IMR-90 (cell line): ENCODE data around the gene OXSM. TPM values are rescaled to one million over a fixed set of nuclear protein-coding genes. Genes with fewer than 3 reads are reported as not detected.

ENCODE experiments used
- ATAC-seq: fragments of 200-7000 bp; cut with Tn5 transposase; 2 replicates; pipeline ENCODE4 v1.9.1; 2020; ENCODE audit warnings: low read depth, mild to moderate bottlenecking, moderate library complexity
- BruUV-seq: library from RNA; stranded (reverse); fragments of 400-500 nt; replicated peaks from 2 replicates; lab custom pipeline; 2021; lab: Mats Ljungman, UMichigan
- CTCF ChIA-PET: fragments of 300-600 bp; formaldehyde crosslinking; extraction: SDS; loops from one replicate; lab custom pipeline; 2021; ENCODE audit warnings: antibody characterized with exemption; lab: Yijun Ruan, JAX
- POLR2A ChIA-PET: fragments of 300-600 bp; sonication (Branson Sonifier 250); formaldehyde crosslinking; loops from one replicate; lab custom pipeline; 2022; ENCODE audit warnings: antibody characterized with exemption; ENCODE audit not compliant: unreplicated experiment; lab: Charles Lee
- DNase-seq: peaks from one replicate; pipeline ENCODE4 v3.0.0; 2013
- H2AFZ ChIP-seq: replicated peaks from 2 replicates; pipeline ENCODE3; 2013; ENCODE audit warnings: low read length, mild to moderate bottlenecking; ENCODE audit not compliant: poor library complexity
- H2AK5ac ChIP-seq: 2 replicates; pipeline ENCODE4 v1.6.1; 2013; ENCODE audit warnings: low read depth, low read length, inconsistent platforms
- H2AK9ac ChIP-seq: replicated peaks from 2 replicates; pipeline ENCODE3; 2013; ENCODE audit warnings: mild to moderate bottlenecking, low read depth, low read length, moderate library complexity; ENCODE audit not compliant: poor library complexity
- H2BK120ac ChIP-seq: 2 replicates; pipeline ENCODE4 v1.6.1; 2013; ENCODE audit warnings: low read depth, low read length, inconsistent platforms
- H2BK15ac ChIP-seq: 3 replicates; pipeline ENCODE4 v1.6.1; 2013; ENCODE audit warnings: low read depth, low read length, inconsistent platforms
- H2BK20ac ChIP-seq: 2 replicates; pipeline ENCODE4 v1.6.1; 2013; ENCODE audit warnings: low read depth, mild to moderate bottlenecking, inconsistent platforms, low read length, moderate library complexity
- H2BK5ac ChIP-seq: 2 replicates; pipeline ENCODE4 v1.6.1; 2013; ENCODE audit warnings: mild to moderate bottlenecking, low read depth, low read length, inconsistent platforms; ENCODE audit not compliant: poor library complexity, severe bottlenecking
- H3K14ac ChIP-seq: replicated peaks from 2 replicates; pipeline ENCODE4 v1.6.1; 2013; ENCODE audit warnings: low read depth, low read length, inconsistent platforms
- H3K18ac ChIP-seq: 2 replicates; pipeline ENCODE4 v1.6.1; 2013; ENCODE audit warnings: low read depth, low read length, control low read depth
- H3K23ac ChIP-seq: 2 replicates; pipeline ENCODE4 v1.6.1; 2013; ENCODE audit warnings: low read depth, low read length, inconsistent platforms
- H3K27ac ChIP-seq: 2 replicates; pipeline ENCODE4 v1.5.1; 2013; ENCODE audit warnings: mild to moderate bottlenecking, control low read depth, low read length; ENCODE audit not compliant: insufficient read depth
- H3K27me3 ChIP-seq: 2 replicates; pipeline ENCODE4 v1.6.1; 2013; ENCODE audit warnings: low read length; ENCODE audit not compliant: control insufficient read depth, insufficient read depth
- H3K36me3 ChIP-seq: 2 replicates; pipeline ENCODE4 v1.6.1; 2013; ENCODE audit warnings: low read length, mixed read lengths; ENCODE audit not compliant: control insufficient read depth, insufficient read depth
- H3K4ac ChIP-seq: 2 replicates; pipeline ENCODE4 v1.6.1; 2013; ENCODE audit warnings: low read depth, low read length, inconsistent platforms
- H3K4me1 ChIP-seq: 2 replicates; pipeline ENCODE4 v1.6.1; 2013; ENCODE audit warnings: low read length, mixed read lengths; ENCODE audit not compliant: control insufficient read depth, insufficient read depth
- H3K4me2 ChIP-seq: 2 replicates; pipeline ENCODE4 v1.6.1; 2013; ENCODE audit warnings: low read depth, mild to moderate bottlenecking, control low read depth, low read length, moderate library complexity
- H3K4me3 ChIP-seq: 2 replicates; pipeline ENCODE4 v1.5.1; 2013; ENCODE audit warnings: low read depth, mild to moderate bottlenecking, control low read depth, low read length, moderate library complexity; ENCODE audit not compliant: insufficient read depth
- H3K56ac ChIP-seq: 2 replicates; pipeline ENCODE4 v1.6.1; 2013; ENCODE audit warnings: low read length, inconsistent platforms; ENCODE audit not compliant: insufficient read depth; ENCODE audit errors: extremely low read depth
- H3K79me1 ChIP-seq, 2 experiments: 2 replicates each; pipeline ENCODE4 v1.6.1; 2013; ENCODE audit warnings: low read length in 2 of 2, inconsistent platforms in 1 of 2, low read depth in 1 of 2
- H3K9ac ChIP-seq: 2 replicates; pipeline ENCODE4 v1.6.1; 2013; ENCODE audit warnings: low read depth, low read length, control low read depth
- H3K9me1 ChIP-seq: 2 replicates; pipeline ENCODE4 v1.6.1; 2013; ENCODE audit warnings: low read length, inconsistent platforms; ENCODE audit not compliant: insufficient read depth
- H3K9me3 ChIP-seq: 2 replicates; pipeline ENCODE4 v1.6.1; 2013; ENCODE audit warnings: low read length; ENCODE audit not compliant: control insufficient read depth, insufficient read depth
- H4K20me1 ChIP-seq: 2 replicates; pipeline ENCODE4 v1.6.1; 2013; ENCODE audit warnings: low read length, inconsistent platforms; ENCODE audit not compliant: insufficient read depth
- H4K5ac ChIP-seq: 2 replicates; pipeline ENCODE4 v1.6.1; 2013; ENCODE audit warnings: mild to moderate bottlenecking, low read depth, low read length, control low read depth
- H4K8ac ChIP-seq, 2 experiments: 2 replicates each; pipeline ENCODE4 v1.6.1; 2013; ENCODE audit warnings: low read depth in 2 of 2, low read length in 2 of 2, control low read depth in 1 of 2, inconsistent platforms in 1 of 2
- H4K91ac ChIP-seq: 2 replicates; pipeline ENCODE4 v1.6.1; 2013; ENCODE audit warnings: low read depth, low read length, inconsistent platforms; ENCODE audit not compliant: insufficient read depth
- CEBPB ChIP-seq: IDR thresholded peaks from 2 replicates; pipeline ENCODE4 v1.6.1; 2012; ENCODE audit warnings: low read depth, low read length, improper control_type of control experiment
- MXI1 ChIP-seq: IDR thresholded peaks from 2 replicates; pipeline ENCODE4 v1.6.1; 2012; ENCODE audit warnings: low read depth, mild to moderate bottlenecking, low read length, moderate library complexity, borderline replicate concordance
- WGBS, 2 experiments: methylation state at CpG; one replicate each; pipeline versions ENCODE4 v1.1.5 to v1.1.7; 2013; ENCODE audit warnings: missing lambda C conversion rate in 2 of 2; ENCODE audit not compliant: insufficient read length in 1 of 2; ENCODE audit errors: extremely low coverage in 2 of 2; 5-methylcytosine and 5-hydroxymethylcytosine counted together
- dilution Hi-C: fragments of 300-500 bp; cut with HindIII; formaldehyde crosslinking; loops from one replicate; pipeline ENCODE4 v1.14.3; 2018; ENCODE audit warnings: low sequenced_read_pairs; ENCODE audit not compliant: unreplicated experiment
- in situ Hi-C: fragments of 300-500 bp; cut with MboI; formaldehyde crosslinking; loops from 3 replicates; pipeline ENCODE4 v1.14.3; 2019; ENCODE audit warnings: low sequenced_read_pairs, inconsistent platforms, mixed read lengths
- intact Hi-C: fragments of 100-400 bp; cut with micrococcal nuclease; formaldehyde crosslinking; loops from 2 replicates; pipeline ENCODE4 v1.10.0; 2022
- polyA plus RNA-seq, 3 experiments: library from polyadenylated mRNA; depleted of rRNA; stranded (reverse); fragments of >200 nt; gene quantifications; 2 replicates each; pipeline ENCODE4 v1.2.3, GENCODE V29; 2012; ENCODE audit warnings: low replicate concordance in 1 of 3
- total RNA-seq: library from RNA; depleted of rRNA; stranded (reverse); fragments of >200 nt; gene quantifications from 2 replicates; pipeline ENCODE4 v1.2.3, GENCODE V29; 2012
- TF ChIP-seq, protein P1 (sequence below): fragments of 150-350 bp; IDR thresholded peaks from 2 replicates; pipeline ENCODE4 v1.6.1; 2016; ENCODE audit warnings: low read depth, mild to moderate bottlenecking, low read length, moderate library complexity, borderline replicate concordance

The OXSM gene
- total and polyA plus RNA-seq, 2 of the 4 experiments (the other 2 are of a cell fraction), result 11.4 to 15.4 TPM

DNA sequence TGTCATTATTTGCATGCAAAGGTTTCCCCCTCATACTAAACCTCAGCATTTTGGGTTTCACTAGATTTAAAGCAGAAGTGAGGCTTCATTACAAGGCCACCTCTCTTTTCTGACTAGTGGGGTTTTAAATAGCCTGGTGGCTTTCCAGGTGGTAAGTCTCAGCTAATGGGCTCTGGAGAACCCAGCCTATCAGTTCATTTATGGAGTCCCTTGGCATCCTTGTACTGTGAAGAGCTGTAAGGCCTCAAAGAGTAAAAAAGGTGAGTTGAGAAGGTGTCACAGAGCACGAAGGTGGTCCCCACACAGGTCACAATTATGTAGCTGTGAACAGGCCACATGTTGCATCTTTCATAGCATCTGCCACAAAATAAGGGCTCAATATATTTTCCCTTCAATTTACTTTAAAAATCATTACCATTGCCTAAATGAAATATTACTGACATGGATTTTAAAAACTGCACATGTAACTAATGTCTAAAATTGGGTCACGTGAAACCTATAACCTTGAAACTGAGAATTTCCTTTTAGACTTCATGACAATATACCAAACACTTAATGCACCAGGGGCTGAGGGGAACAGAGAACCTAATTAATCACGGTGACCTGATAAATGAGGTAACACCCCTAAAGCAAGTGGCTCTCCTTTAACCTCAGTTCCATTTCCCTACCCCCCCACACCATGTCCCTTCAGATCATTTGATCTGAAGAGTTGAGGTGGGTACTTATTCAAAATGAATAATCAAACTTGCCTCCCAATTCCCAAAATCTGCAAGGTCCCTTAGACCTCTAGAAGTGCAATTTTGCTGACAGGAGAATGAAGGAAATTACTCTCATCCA lies 7.9 kb upstream of the OXSM start (continued):
- TF ChIP-seq, protein P1, sequence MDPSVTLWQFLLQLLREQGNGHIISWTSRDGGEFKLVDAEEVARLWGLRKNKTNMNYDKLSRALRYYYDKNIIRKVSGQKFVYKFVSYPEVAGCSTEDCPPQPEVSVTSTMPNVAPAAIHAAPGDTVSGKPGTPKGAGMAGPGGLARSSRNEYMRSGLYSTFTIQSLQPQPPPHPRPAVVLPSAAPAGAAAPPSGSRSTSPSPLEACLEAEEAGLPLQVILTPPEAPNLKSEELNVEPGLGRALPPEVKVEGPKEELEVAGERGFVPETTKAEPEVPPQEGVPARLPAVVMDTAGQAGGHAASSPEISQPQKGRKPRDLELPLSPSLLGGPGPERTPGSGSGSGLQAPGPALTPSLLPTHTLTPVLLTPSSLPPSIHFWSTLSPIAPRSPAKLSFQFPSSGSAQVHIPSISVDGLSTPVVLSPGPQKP, result no peak

DNA sequence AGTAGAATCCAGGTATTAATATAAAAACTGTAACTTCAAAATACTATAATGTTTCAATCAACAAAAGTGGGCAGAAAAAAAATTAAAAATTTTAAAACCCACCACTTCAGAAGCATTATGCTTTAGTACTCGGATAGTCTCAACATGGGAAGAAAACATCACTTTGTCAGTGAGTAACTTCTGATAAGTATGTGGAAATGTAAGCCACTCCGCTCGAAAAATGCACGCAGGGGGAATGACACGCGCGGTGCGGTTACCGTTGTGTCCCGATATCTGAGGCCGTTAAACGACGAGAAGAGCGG lies 7.3 kb upstream of the OXSM start:
- Histone ChIP-seq H2AK9ac (no peak overlapping the region), H3K23ac (peak overlapping the region; percentile 76), H2AK5ac (no peak overlapping the region), H4K91ac (no peak overlapping the region), H2BK5ac (peak overlapping the region; percentile 7), H4K20me1 (no peaks in the 10 kb centered on the region), H3K9ac (peak overlapping the region; percentile 82), H3K27me3 (no peaks in the 10 kb centered on the region), H3K79me1 (peaks cover 22 to 26% of the 10 kb centered on the region in 2 experiments), H4K8ac (peak overlapping the region; percentile 1 to 41; a peak in 2 of 4 replicates), H3K4me3 (peak overlapping the region; percentile 85), H2AFZ (peak overlapping the region; percentile 98), H3K4me1 (peaks cover 2% of the 10 kb centered on the region; the same call in 1 of the 2 replicates), H3K18ac (no peak overlapping the region), H3K9me3 (no peaks in the 10 kb centered on the region), H3K4ac (peak overlapping the region; percentile 85), H3K9me1 (no peaks in the 10 kb centered on the region; the same call in 1 of the 2 replicates), H2BK15ac (no peak overlapping the region), H3K36me3 (peaks cover 1% of the 10 kb centered on the region; the same call in 1 of the 2 replicates), H3K4me2 (peak overlapping the region; percentile 81), H3K27ac (peak overlapping the region; percentile 72), H2BK20ac (no peak overlapping the region), H3K56ac (peak overlapping the region; percentile 52; the same call in 1 of the 2 replicates), H2BK120ac (no peak overlapping the region), H3K14ac (peak overlapping the region; percentile 38; the same call in 1 of the 2 replicates), H4K5ac (no peak overlapping the region; the same call in 1 of the 2 replicates)
- DNase-seq (no peak), ATAC-seq (no peak)
- ChIA-PET POLR2A (no interaction called here), CTCF (interaction anchor here (1.0 to 1.8 kb wide), 2 partner anchors 49 to 74 kb away, joined by 4 read pairs; no protein-coding TSS in a partner anchor)
- dilution Hi-C loops, result no loop called here
- in situ Hi-C loops, result no loop called here
- BruUV-seq, result no TSS peak
- TF ChIP-seq MXI1, result 0 out of 2 replicates have a peak, but pooled peaks have one; percentile 60
- TF ChIP-seq, protein P1, result no peak
- peak; percentile 25; the same call in 1 of the 2 replicates for TF ChIP-seq CEBPB
- WGBS, 2 experiments, result 3% methylated on average over 6 of the region's 14 CpGs; no CpG with 5 or more reads in 1 of the 2 experiments
- intact Hi-C loops, result loop anchor here (2.0 kb wide), 3 partner anchors 74 to 134 kb away; partner anchors contain the start of gene TOP2B
